Endothelial cell of umbilical vein (primary cell): ENCODE measurements around the gene RPL9. TPM values are rescaled to one million over a fixed set of nuclear protein-coding genes. Genes with fewer than 3 reads are reported as not detected.

Source experiments
- BruUV-seq: library from RNA; stranded (reverse); fragments of 400-500 nt; replicated peaks from 2 replicates; lab custom pipeline; 2021; lab: Mats Ljungman, UMichigan
- CTCF ChIA-PET: fragments of 300-600, 350-600 bp; sonication (Branson Sonifier 250); formaldehyde crosslinking; loops from one replicate; lab custom pipeline; 2021; ENCODE audit warnings: antibody characterized with exemption, inconsistent platforms; lab: Charles Lee
- POLR2A ChIA-PET: fragments of 300-600, 350-600 bp; sonication (Branson Sonifier 250); formaldehyde crosslinking; loops from one replicate; lab custom pipeline; 2021; ENCODE audit warnings: antibody characterized with exemption, inconsistent platforms; lab: Charles Lee
- DNase-seq: peaks from one replicate; pipeline ENCODE4 v3.0.0-alpha.2; 2011; ENCODE audit warnings: low read depth, low spot score
- FAIRE-seq: peaks from 2 replicates; lab custom pipeline; 2011; peaks lifted over from hg19 to GRCh38; lab: Jason Lieb, UNC
- H2AFZ ChIP-seq: 2 replicates; pipeline ENCODE4 v1.6.0; 2012; ENCODE audit warnings: low read depth, low read length, control low read depth, inconsistent platforms
- H3K27ac ChIP-seq: 2 replicates; pipeline ENCODE4 v1.5.1; 2011; ENCODE audit warnings: low read depth, mild to moderate bottlenecking, control low read depth, low read length, moderate library complexity; ENCODE audit not compliant: insufficient read depth
- H3K27me3 ChIP-seq, 2 experiments: 2 replicates each; pipeline versions ENCODE4 v1.6.0 to v1.6.1; 2011; ENCODE audit warnings: low read length in 2 of 2, mixed read lengths in 1 of 2; ENCODE audit not compliant: control insufficient read depth in 2 of 2, insufficient read depth in 2 of 2
- H3K36me3 ChIP-seq, 2 experiments: 2 replicates in 1 of 2; 3 replicates in 1 of 2; pipeline ENCODE4 v1.5.1; 2011; ENCODE audit warnings: low read length in 2 of 2, mild to moderate bottlenecking in 1 of 2, moderate library complexity in 1 of 2; ENCODE audit not compliant: control insufficient read depth in 2 of 2, insufficient read depth in 2 of 2; ENCODE audit errors: extremely low read depth in 1 of 2
- H3K4me1 ChIP-seq: 3 replicates; pipeline ENCODE4 v1.5.1; 2011; ENCODE audit warnings: mild to moderate bottlenecking, low read length; ENCODE audit not compliant: control insufficient read depth, insufficient read depth; ENCODE audit errors: extremely low read depth
- H3K4me2 ChIP-seq: 2 replicates; pipeline ENCODE4 v1.6.1; 2011; ENCODE audit warnings: low read length, control low read depth, mixed read lengths; ENCODE audit not compliant: insufficient read depth
- H3K4me3 ChIP-seq, 3 experiments: fragments of 200-600 bp in 1 of 3; sonication (generic), shearing (Covaris generic) in 1 of 3; replicated peaks in 1 of 3; 2 replicates each; pipeline ENCODE4 v1.5.1; 2011 to 2016; ENCODE audit warnings: control low read depth in 3 of 3, low read length in 3 of 3, mild to moderate bottlenecking in 2 of 3, inconsistent platforms in 1 of 3, low read depth in 1 of 3, moderate library complexity in 1 of 3; ENCODE audit not compliant: insufficient read depth in 1 of 3
- H3K79me2 ChIP-seq: 2 replicates; pipeline ENCODE4 v1.6.0; 2012; ENCODE audit warnings: low read length, inconsistent platforms; ENCODE audit not compliant: control insufficient read depth, insufficient read depth
- H3K9ac ChIP-seq: replicated peaks from 2 replicates; pipeline ENCODE3; 2011; ENCODE audit warnings: low read length, control low read depth; ENCODE audit not compliant: insufficient read depth; ENCODE audit errors: extremely low read depth
- H3K9me1 ChIP-seq: replicated peaks from 3 replicates; pipeline ENCODE4 v1.6.0; 2011; ENCODE audit warnings: mild to moderate bottlenecking, low read length; ENCODE audit not compliant: control insufficient read depth, insufficient read depth; ENCODE audit errors: extremely low read depth
- H3K9me3 ChIP-seq: replicated peaks from 2 replicates; pipeline ENCODE4 v1.5.1; 2012; ENCODE audit warnings: low read length, inconsistent platforms; ENCODE audit not compliant: control insufficient read depth, insufficient read depth
- H4K20me1 ChIP-seq: replicated peaks from 2 replicates; pipeline ENCODE3; 2011; ENCODE audit warnings: mild to moderate bottlenecking, low read length; ENCODE audit not compliant: control insufficient read depth, insufficient read depth; ENCODE audit errors: extremely low read depth
- EZH2 ChIP-seq: IDR thresholded peaks from 2 replicates; pipeline ENCODE4 v1.6.1; 2012; ENCODE audit warnings: borderline replicate concordance, low read depth, mild to moderate bottlenecking, moderate library complexity, low read length, inconsistent platforms; ENCODE audit not compliant: severe bottlenecking
- FOS ChIP-seq: IDR thresholded peaks from 2 replicates; pipeline ENCODE4 v1.6.1; 2011; ENCODE audit warnings: mild to moderate bottlenecking, low read length, moderate library complexity, borderline replicate concordance; ENCODE audit not compliant: insufficient read depth
- GATA2 ChIP-seq: IDR thresholded peaks from 2 replicates; pipeline ENCODE4 v1.7.0; 2011; ENCODE audit warnings: low read depth, mild to moderate bottlenecking, moderate library complexity, mixed read lengths, low read length; ENCODE audit not compliant: insufficient read length, insufficient read depth
- JUN ChIP-seq: IDR thresholded peaks from 2 replicates; pipeline ENCODE4 v1.6.1; 2011; ENCODE audit warnings: borderline replicate concordance, low read depth; ENCODE audit not compliant: insufficient read length, insufficient read depth
- MAX ChIP-seq: IDR thresholded peaks from 2 replicates; pipeline ENCODE4 v1.6.1; 2011; ENCODE audit not compliant: insufficient read depth, insufficient read length
- MYC ChIP-seq: IDR thresholded peaks from one replicate; pipeline ENCODE4 v1.6.1; 2011; ENCODE audit warnings: mild to moderate bottlenecking, low read depth, low read length
- POLR2A ChIP-seq: IDR thresholded peaks from 2 replicates; pipeline ENCODE4 v1.6.1; 2012; ENCODE audit warnings: low read depth, mild to moderate bottlenecking, control low read depth, low read length
- POLR2AphosphoS5 ChIP-seq: IDR thresholded peaks from 2 replicates; pipeline ENCODE4 v1.6.1; 2012; ENCODE audit warnings: low read depth, mild to moderate bottlenecking, control low read depth, low read length, moderate library complexity; ENCODE audit not compliant: insufficient read depth
- dilution Hi-C: fragments of 300-500 bp; cut with MboI; formaldehyde crosslinking; loops from one replicate; pipeline ENCODE4 v1.15.0; 2019; ENCODE audit warnings: low sequenced_read_pairs; ENCODE audit not compliant: extremely low pct_ligation_motif_present
- intact Hi-C: fragments of 100-400 bp; cut with micrococcal nuclease; formaldehyde crosslinking; loops from one replicate; pipeline ENCODE4 v1.10.0; 2022
- polyA plus RNA-seq, 4 experiments: library from polyadenylated mRNA; depleted of rRNA in 3 of 4; stranded (reverse) in 3 of 4; unstranded in 1 of 4; fragments of >200 nt; gene quantifications; 2 replicates each; pipeline versions ENCODE4 v1.2.1 to v1.2.3, GENCODE V29; 2011 to 2012; ENCODE audit warnings: missing spikeins in 1 of 4
- total RNA-seq: library from RNA; stranded (reverse); gene quantifications from 2 replicates; pipeline ENCODE4 v1.2.3, GENCODE V29; 2021
- TF ChIP-seq, protein P1 (sequence below), 2 donors: IDR thresholded peaks; 1 replicate in 1 of 2; 2 replicates in 1 of 2; pipeline ENCODE4 v1.5.1; 2011; ENCODE audit warnings: low read length in 2 of 2, mild to moderate bottlenecking in 2 of 2, moderate library complexity in 2 of 2, control low read depth in 1 of 2, inconsistent platforms in 1 of 2, low read depth in 1 of 2; ENCODE audit not compliant: insufficient read depth in 1 of 2; ENCODE audit errors: extremely low read depth in 1 of 2

RPL9 gene
- total and polyA plus RNA-seq, 2 donors (not counting 3 experiments of a cell fraction or from before 2014, with no cell fraction given): 963 to 1,186 TPM

GRCh38 chr4:39505581-39505980 lies 46.9 kb upstream of the RPL9 start:
- Histone ChIP-seq H3K79me2 (no peaks in the 10 kb centered on the region), H3K9me1 (no peaks in the 10 kb centered on the region), H3K27ac (no peak overlapping the region), H3K4me2 (no peak overlapping the region), H3K36me3 (peaks cover 28 to 43% of the 10 kb centered on the region in 2 experiments), H3K9me3 (no peaks in the 10 kb centered on the region), H3K4me3 (no peak overlapping the region), H3K27me3 (no peaks in the 10 kb centered on the region), H3K9ac (no peak overlapping the region), H3K4me1 (no peaks in the 10 kb centered on the region), H2AFZ (no peak overlapping the region), H4K20me1 (no peaks in the 10 kb centered on the region)
- FAIRE-seq: no peak
- POLR2A ChIA-PET: no interaction called here
- dilution Hi-C loops (no loop called here), intact Hi-C loops (no loop called here)
- TF ChIP-seq, protein P1, sequence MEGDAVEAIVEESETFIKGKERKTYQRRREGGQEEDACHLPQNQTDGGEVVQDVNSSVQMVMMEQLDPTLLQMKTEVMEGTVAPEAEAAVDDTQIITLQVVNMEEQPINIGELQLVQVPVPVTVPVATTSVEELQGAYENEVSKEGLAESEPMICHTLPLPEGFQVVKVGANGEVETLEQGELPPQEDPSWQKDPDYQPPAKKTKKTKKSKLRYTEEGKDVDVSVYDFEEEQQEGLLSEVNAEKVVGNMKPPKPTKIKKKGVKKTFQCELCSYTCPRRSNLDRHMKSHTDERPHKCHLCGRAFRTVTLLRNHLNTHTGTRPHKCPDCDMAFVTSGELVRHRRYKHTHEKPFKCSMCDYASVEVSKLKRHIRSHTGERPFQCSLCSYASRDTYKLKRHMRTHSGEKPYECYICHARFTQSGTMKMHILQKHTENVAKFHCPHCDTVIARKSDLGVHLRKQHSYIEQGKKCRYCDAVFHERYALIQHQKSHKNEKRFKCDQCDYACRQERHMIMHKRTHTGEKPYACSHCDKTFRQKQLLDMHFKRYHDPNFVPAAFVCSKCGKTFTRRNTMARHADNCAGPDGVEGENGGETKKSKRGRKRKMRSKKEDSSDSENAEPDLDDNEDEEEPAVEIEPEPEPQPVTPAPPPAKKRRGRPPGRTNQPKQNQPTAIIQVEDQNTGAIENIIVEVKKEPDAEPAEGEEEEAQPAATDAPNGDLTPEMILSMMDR (IDR thresholded peaks at IDR 0.05; ENCODE audit: extremely low read depth in 1 of 2, insufficient read depth in 1 of 2, low read depth in 1 of 2, low read length in 2 of 2): no peak
- TF ChIP-seq POLR2AphosphoS5: no peak
- TF ChIP-seq MYC: no peak
- no peak for TF ChIP-seq FOS
- CTCF ChIA-PET: interaction anchor here (0.9 kb wide), 1 partner anchor 21 kb away, joined by 3 read pairs; no protein-coding TSS in a partner anchor
- no peak for DNase-seq
- no TSS peak for BruUV-seq

- Histone ChIP-seq H3K9me3 (no peaks in the 10 kb centered on the region), H3K36me3 (peaks cover 24 to 40% of the 10 kb centered on the region in 2 experiments), H3K79me2 (no peaks in the 10 kb centered on the region), H2AFZ (no peak overlapping the region), H3K27me3 (no peaks in the 10 kb centered on the region), H3K9ac (no peak overlapping the region), H3K27ac (no peak overlapping the region), H3K4me1 (no peaks in the 10 kb centered on the region), H3K4me2 (no peak overlapping the region), H3K9me1 (no peaks in the 10 kb centered on the region), H3K4me3 (no peak overlapping the region), H4K20me1 (no peaks in the 10 kb centered on the region)
- CTCF ChIA-PET: interaction anchor here (1.0 kb wide), 1 partner anchor 9 kb away, joined by 3 read pairs; no protein-coding TSS in a partner anchor
- dilution Hi-C loops (no loop called here), intact Hi-C loops (no loop called here)
- TF ChIP-seq MYC (no peak), POLR2AphosphoS5 (no peak), EZH2 (no peak), FOS (no peak), POLR2A (no peak), MAX (no peak), JUN (no peak), GATA2 (no peak)
- TF ChIP-seq, protein P1 (IDR thresholded peaks at IDR 0.05; ENCODE audit: extremely low read depth in 1 of 2, insufficient read depth in 1 of 2, low read depth in 1 of 2, low read length in 2 of 2): no peak
- BruUV-seq: no TSS peak
- POLR2A ChIA-PET: no interaction called here
- no peak for FAIRE-seq
- DNase-seq: no peak
These were observed 45.8 kb upstream of the RPL9 start for GRCh38 chr4:39504538-39504937.
